ENCODE results near the gene B3GALT6.
"Not testable (repeated sequence)": the region's sequence is repeated elsewhere in the genome, so short reads cannot be mapped to it uniquely, and the experiment has no call there.

B3GALT6 gene

GRCh38 chr1:1232208-1232795 is at the start of gene B3GALT6:
Gene B3GALT6 (plus strand): TSS chr1:1232237. CDS start chr1:1232279, 42 bp downstream.
- no peak for DNase-seq

DNA sequence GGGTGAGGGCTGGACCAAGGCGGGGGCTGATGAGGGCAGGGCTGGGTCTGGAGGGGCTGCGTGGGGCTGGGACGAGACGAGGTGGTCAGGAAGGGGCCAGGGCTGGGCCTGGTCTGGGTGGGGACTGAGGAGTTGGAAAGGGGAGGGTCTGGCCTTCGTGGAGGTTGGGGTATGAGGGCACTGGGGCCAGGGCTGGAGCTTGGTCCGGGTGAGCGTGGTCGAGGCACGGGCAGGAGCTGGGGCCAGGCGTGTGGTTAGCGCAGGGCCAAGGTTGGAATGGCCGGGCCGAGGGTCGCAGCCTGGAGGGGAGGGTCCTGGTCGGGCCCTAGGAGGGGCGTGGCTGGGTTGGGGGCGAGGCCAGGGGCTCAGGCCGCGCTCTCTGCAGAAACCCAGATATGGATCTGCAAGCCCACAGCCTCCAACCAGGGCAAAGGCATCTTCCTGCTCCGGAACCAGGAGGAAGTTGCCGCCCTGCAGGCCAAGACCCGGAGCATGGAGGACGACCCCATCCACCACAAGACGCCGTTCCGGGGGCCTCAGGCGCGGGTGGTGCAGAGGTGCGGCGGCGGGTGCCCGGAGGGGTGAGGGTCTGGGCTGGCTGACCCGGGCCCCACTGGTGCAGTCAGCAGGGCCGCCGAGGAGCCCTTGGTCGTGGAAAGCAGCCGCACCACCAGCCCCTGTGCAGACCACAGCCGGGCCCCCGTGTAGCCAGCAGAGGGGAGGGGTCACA is 49.4 kb upstream of the B3GALT6 start:
- no peak for DNase-seq

GRCh38 chr1:1183221-1183747 is 48.8 kb upstream of the B3GALT6 start:
- no peak for DNase-seq

GRCh38 chr1:1183833-1184775 is 47.9 kb upstream of the B3GALT6 start:
- no peak for DNase-seq

GRCh38 chr1:1185101-1185765 is 46.8 kb upstream of the B3GALT6 start:
- no peak for DNase-seq

GRCh38 chr1:1187938-1188337 is 44.1 kb upstream of the B3GALT6 start:
- DNase-seq: no peak

GRCh38 chr1:1189111-1189510 is 42.9 kb upstream of the B3GALT6 start:
- no peak for DNase-seq

DNA sequence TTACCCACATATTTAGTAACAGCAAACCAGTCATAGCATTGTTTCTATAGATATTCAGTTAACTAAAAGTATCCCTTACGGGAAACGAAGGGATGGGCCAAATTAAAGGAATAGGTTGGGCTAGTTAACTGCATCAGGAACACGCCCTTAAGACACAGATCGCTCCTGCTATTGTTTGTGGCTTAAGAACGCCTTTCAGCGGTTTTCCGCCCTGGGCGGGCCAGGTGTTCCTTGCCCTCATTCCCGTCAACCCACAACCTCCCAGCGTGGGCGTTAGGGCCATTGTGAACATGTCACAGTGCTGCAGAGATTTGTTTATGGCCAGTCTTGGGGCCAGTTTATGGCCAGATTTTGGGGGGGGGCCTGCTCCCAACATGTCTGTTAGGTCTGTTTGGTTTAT is 40.3 kb upstream of the B3GALT6 start:
- no peak for DNase-seq

GRCh38 chr1:1194723-1195122 is 37.3 kb upstream of the B3GALT6 start:
- no peak for DNase-seq

DNA sequence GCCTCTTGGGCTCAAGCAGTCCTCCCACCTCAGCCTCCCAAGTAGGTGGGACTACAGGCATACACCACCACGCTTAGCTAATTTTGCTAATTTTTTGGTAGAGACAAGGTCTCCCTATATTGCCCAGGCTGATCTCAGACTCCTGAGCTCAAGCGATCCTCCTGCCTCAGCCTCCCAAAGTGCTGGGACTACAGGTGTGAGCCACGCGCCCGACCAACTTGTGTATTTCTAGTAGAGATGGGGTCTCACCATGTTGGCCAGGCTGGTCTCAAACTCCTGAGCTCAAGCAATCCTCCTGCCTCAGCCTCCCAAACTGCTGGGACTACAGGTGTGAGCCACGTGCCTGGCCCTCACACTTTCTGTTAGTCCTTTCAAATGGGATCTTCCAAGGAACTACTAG is 36.3 kb upstream of the B3GALT6 start:
- not testable (repeated sequence) for DNase-seq

- no peak for DNase-seq
Observed at GRCh38 chr1:1196431-1197187, 35.4 kb upstream of the B3GALT6 start.

DNA sequence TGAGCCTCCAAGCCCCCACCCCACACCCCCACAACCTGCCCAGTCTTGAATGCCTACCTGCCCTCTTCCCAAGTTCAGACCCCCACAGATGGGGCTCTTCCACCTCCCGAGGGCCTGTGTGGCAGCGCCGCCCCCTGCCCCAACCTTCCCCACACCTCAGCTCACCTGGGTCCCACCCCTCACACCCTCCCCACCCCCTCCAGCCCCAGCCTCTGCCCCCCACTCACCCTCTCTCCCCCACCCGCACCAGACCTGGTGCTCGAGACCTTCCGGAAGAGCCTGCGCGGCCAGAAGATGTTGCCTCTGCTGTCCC is 34.9 kb upstream of the B3GALT6 start:
- no peak for DNase-seq

- no peak for DNase-seq
Observed at GRCh38 chr1:1197551-1198422, 34.2 kb upstream of the B3GALT6 start.

DNA sequence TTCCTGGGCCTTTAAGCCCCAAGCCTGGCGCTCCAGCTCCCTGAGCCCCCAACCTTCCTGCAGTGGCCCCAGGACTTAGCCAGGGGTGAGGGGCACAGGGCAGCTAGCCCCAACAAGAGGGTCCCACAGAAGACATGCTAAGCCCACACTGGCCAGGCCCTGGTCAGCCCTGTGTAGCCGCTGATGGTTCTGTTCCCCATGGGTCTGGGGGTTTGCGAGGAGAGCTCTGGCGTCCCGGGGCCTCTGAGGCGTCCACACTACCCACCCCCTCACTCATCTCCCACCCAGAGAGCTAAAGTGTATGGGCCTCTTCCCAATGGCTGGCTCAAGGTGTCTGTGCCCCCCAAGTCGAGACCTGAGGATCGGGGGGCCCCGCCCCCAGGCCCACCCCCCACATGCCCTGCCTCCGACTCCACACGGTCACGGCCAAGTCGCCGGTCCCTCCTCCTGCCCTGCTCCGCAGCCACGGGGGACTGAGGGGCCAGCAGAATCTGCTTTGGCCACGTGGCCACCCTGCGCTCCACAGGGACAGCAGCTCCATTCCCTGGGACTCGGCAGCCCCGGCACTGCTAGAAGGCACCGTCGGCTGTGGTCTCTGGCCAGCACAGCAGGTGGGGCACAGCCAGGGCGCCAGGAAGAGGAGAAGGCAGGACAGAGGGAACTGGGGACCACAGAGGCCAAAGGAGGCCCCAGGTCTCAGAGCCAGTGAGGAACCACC is 33.5 kb upstream of the B3GALT6 start:
- no peak for DNase-seq

DNA sequence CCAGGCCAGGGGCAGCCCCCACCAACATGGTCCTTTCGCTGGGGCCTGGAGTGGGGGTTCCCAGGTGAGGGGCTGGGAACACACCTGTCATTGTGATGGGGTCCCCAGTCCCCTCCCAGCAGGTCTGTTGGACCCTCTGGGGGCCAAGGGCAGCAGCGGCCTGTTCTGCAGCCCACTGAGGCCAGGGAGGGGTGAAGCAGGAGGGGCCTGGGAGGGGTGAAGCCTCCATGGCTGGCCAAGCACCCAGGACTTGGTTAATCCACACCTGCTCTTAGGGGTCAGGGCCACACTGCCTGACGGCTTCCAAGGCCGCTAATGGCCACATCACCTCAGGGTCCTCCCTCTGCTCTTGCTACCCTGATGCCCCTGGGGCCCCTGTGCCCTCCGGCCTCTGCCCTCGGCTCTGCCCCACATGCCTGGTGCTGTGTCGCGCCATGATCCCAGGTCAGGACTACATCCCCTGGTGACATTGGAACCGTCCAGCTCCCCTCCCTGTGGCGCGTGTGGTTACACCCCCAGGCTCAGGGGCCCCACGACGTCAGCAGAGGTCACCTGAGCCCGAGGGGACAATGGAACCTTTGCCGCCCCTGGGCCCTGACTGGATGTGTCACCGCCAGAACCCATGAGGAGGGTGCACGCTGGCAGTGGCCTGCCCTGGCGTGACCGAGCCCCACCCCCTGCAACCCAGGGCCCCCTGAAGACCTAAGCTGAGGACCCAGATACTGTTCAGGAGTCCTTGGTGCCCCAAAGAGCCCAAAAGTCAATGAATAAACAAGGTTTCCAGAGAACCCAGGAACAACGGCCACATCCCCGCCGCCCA is 32.7 kb upstream of the B3GALT6 start:
- no peak for DNase-seq

GRCh38 chr1:1199961-1200875 is 31.8 kb upstream of the B3GALT6 start:
- no peak for DNase-seq

GRCh38 chr1:1200876-1201810 is 30.9 kb upstream of the B3GALT6 start:
- peak; percentile 92 for DNase-seq
